GM19238 (cell line): Measurements from ENCODE around the gene OTULINL.

Experiments
- DNase-seq: peaks from one replicate; pipeline ENCODE4 v3.0.0; 2011; ENCODE audit warnings: low spot score; ENCODE audit not compliant: insufficient read length

The OTULINL gene

DNA sequence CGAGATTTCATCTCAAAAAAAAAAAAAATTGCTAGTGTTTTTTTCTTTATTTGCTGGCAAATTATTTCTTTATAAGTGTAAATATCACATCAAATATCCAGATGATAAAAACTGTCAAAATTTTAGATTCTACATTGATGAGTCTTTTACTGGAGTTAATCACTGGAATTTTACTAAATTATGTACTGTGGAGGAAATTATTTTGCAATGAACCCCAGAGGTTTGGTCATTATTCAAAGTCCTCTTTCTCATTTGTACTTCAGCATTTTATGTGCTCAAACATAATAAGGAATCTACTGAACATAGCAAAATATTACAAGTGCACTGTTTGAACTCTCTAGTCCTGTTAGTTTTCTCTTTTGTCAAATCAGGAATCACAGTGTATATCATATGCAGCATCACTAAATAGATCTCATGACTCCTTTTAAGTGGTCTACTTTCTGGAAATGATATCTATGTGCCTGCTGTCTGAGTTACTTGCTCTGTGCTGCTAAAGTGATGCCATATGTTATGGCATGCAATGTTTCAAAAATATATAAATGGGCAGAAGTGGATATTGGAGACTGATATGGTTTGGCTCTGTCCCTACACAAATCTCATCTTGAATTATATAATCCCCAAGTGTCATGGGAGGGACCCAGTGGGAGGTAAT is 18.0 kb downstream of the OTULINL start:
- DNase-seq, result no peak

DNA sequence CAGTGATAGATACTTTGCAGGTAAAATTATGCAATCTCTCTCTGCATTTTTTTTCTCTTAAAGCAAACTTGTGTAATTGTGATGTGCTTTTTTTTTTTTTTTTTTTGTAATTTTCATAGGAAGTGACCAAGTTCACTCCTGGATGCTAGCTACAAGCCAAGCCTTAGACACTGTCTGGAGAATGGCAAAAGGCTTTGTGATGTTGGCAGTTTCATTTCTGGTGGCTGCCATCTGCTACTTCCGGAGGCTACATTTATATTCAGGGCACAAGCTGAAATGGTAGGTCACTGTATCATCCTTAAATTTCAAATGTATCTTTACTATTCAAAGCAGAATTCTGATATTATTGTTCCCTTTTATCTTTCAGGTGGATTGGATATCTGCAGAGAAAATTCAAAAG is 19.3 kb downstream of the OTULINL start:
- no peak for DNase-seq

GRCh38 chr5:14603141-14603540 is 21.5 kb downstream of the OTULINL start:
- no peak for DNase-seq

DNA sequence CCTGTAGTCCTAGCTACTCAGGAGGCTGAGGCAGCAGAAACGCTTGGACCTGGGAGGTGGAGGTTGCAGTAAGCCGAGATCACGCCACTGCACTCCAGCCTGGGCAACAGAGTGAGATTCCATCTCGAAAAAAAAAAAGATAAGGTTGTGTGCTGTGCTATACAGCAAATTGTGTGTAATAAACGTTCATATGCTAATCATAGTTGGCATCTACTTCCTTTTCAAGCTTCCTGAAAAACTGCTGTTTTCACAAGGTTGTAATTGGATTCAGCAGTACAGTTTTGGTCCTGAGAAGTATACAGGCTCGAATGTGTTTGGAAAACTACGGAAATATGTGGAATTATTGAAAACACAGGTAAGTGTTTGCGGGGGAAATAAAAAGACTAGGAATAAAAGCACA is 25.5 kb downstream of the OTULINL start:
- DNase-seq, result no peak

DNA sequence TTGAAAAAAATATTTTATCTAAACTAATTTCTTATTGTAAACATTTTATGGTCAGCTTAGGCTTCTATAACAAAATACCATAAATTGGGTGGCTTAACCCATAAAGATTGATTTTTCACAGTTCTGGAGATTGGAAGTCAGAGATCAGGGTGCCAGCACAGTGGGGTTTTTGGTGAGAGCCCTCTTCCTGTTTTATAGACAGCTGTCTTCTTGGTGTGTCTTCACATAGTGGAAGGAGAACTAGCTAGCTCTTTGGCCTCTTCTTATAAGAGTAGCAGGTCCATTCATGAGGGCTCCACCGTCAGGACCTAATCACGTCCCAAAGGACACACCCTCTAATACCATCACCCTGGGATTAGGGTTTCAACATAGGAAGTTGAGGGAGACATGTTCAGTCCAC is 26.6 kb downstream of the OTULINL start:
- no peak for DNase-seq

GRCh38 chr5:14611737-14612136 is 30.1 kb downstream of the OTULINL start:
- DNase-seq, result no peak

DNA sequence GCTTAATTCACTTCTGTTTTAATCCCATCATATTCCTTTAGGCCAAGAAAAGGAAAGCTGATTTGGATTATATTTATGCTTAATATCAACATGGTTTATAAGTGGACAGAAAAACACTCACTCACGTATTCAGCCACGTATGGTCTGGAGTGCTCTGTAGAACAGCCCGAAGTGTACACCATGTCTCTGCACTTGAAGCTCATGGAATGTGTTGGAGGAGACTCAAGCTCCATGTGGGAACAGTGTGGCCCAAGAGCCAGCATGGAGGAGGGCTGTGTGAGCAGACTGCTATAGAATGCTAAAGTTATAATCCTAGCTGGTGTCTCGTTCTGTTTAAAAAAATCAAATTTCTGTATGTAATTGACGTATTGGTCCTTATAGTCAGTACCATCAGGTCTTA is 32.9 kb downstream of the OTULINL start:
- DNase-seq, result no peak

DNA sequence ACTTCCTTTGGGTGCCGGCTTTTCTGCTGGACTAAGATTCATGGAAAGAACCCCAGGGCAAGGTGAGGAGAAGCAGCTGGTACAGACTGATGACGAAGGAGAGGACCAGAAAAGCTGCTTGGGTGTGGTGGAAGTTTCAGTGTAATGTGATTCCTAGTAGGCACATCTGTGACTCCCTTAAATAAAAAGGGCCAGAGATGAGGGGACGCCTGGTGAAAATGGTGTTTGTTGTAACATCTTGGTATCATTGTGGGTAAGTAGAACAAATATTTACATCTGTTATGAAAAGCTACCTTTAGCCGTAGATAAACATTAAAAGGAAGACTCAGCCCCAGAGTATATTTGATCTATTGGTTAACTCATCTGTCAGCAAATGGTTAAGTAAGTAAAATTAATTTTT is 33.8 kb downstream of the OTULINL start:
- no peak for DNase-seq

DNA sequence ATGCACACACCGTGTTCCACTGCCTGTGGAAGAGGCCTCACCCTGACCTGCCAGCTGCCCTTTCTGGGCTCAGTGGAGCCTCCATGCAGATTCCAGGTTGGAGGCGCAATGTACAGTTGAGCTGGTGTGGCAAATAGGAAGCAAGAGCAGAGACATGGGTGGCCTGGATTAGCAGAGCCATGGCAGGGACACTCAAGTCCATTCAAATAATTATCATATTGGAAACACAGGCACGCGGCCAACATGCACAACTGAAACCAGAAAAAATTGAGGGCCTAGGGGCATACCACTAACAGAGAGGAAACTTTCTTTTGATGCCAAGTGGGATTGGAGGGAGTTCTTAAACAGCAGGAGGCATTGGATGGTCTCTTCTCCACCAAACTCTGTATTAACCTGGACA is 35.8 kb downstream of the OTULINL start:
- no peak for DNase-seq

DNA sequence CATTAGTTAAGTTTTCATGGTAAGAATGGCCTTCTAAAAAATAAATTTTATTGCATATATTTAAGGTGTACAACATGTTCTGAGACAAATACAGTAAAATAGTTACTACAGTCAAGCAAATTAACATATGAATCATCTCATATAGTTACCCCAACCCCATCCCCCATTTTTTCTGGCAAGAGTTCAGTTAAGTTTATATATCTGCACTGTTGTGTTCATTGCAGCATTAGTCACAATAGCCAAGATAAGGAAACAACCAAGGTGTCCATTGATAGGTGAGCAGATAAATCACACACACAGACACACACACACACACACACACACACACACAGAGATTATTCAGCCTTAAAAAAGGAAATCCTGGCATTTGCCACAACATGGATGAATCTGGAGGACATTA is 45.7 kb downstream of the OTULINL start:
- no peak for DNase-seq

- DNase-seq, result peak; percentile 10
Measured at GRCh38 chr5:14628346-14628745, 46.8 kb downstream of the OTULINL start.

DNA sequence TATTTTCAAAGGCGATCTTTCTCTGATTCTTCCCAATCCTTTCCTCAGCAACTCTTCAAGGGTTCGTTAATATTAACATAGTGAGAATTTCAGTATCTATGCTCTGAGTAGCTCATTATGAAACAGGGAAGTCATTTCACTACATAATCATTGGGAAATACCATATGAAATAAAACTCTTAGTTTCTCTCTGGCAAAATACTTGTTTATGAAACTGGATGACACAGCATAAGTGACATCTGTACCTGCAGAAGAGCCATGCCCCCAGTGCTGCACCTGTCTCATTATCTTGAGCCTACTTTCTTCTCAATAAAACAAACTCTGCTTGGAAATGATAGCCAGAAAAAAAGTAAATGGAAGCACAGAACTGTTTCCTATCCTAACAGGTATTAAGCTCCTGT is 49.1 kb downstream of the OTULINL start:
- no peak for DNase-seq

DNA sequence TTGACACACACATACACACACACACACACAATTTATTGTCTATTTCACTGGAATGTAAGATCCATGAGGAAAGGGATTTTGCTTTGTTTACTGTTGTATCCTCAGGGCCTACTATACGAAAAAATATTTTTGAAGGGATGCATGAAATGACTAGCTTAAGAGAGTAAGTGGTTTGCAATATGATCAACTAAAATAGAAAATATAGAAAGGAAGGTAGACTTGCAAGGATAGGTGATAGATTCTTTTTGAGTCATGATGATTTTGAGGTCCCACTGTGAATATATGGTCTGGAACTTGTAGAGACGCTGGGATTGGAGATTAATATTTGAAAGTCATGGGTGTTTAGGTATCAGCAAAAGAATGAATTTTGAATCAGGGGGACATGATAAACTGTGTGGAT is 54.1 kb downstream of the OTULINL start:
- no peak for DNase-seq

DNA sequence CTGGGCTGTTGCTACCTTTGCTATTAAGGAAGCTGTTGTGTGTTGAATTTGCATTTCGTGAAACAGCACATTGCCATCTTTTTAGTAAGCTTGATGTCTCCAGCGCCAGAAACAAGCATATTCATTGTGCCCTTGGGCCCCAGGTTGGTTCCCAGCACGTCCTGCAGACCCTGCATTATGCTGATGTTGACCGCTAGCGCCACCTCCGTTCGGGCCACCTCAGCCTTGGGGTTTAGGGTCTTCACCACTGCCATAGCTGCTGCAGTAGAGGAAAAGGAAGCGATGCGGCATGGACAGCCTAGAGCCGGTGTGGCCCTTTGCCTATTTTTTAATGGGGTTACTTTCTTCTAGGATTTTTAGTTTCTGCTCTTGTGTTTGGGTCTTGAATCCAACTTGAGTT is 59.2 kb downstream of the OTULINL start:
- DNase-seq, result no peak

DNA sequence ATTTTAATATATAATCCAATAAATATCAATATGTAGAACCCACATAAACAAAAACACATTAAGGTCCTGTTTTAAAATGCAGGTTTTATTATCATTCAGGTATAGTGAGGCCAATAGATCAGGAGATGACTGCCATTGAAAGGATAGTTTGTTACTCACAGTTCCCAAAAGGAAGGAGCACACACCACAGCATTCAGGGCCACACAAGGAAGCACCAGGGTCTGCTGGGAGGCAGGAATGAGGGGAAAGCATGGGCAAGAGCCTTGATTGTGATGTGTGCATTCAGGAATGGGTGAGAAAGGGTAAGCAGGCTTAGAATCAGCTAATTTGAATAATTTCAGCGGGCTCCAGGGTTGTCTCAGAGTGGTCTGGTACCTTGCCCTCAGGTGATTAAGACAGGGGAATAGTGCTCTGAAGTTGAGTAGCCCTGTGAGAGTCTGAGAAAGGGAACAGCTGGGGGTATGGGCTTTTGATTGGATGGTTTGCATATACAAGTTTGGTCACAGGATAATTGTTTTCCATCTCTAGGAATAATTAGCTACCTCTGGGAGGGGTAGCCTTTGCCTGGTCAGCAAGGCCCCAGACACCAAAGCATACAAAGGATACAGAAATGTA is 63.1 kb downstream of the OTULINL start:
- no peak for DNase-seq

DNA sequence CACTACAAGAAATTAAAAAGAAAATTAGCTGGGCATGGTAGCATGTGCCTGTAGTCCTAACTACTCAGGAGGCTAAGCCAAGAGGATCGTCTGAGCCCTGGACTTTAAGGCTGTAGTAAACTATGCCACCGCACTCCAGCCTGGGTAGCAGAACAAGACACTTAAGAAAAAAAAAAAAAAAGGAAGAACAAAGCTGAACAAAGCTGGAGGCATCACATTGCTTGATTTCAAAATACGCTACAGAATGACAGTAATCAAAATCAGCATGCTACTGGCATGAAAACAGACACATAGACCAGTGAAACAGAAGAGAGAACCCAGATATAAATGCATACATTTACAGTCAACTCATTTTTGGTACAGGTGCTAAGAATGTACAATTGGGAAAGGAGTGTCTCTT is 68.5 kb downstream of the OTULINL start:
- no peak for DNase-seq

DNA sequence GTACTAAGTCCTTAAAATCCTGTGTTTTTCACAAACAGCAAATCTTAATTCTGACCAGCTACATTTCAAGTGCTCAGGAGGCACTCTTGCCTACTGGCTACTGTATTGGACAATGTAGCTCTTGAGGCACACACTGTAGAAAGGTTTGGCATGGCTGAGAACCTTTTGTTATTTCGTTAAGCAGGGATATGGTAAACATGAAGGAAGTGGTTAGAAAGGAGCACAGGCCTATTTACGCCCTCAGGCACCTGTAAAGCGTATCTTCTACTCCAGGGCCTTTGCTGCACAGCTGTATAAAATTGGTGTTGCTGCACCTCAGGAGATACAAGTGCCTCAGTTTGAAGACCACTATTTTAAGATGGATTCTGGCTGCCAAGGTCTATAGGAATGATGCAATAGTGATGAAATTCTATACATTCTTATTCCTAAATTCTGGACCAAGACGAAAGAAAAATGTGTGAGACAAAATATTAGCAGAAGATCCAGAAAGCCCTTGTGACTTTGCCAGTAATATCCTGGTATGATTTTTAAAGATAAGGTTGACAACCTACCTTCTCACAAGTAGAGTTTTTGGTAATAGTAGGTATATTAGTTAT is 73.7 kb downstream of the OTULINL start:
- DNase-seq, result no peak

DNA sequence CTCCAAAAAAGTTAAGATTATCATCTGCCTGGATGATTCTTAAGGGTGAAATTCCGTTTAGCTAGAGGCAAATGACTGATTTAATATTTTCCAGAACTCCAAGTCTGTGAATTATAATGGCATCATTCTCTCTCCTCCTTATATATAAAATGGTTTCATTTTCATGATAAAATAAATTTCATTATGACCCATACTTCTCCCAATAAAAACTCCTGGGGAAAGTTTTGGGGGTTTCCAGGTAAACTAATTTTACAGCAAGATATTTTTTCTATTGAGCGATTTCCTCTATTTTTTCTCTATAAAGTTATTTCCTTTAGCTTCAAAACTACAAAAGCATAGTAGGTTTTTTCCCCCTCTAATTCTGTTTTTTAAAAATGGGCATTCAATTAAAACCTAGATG is 75.3 kb downstream of the OTULINL start:
- no peak for DNase-seq

DNA sequence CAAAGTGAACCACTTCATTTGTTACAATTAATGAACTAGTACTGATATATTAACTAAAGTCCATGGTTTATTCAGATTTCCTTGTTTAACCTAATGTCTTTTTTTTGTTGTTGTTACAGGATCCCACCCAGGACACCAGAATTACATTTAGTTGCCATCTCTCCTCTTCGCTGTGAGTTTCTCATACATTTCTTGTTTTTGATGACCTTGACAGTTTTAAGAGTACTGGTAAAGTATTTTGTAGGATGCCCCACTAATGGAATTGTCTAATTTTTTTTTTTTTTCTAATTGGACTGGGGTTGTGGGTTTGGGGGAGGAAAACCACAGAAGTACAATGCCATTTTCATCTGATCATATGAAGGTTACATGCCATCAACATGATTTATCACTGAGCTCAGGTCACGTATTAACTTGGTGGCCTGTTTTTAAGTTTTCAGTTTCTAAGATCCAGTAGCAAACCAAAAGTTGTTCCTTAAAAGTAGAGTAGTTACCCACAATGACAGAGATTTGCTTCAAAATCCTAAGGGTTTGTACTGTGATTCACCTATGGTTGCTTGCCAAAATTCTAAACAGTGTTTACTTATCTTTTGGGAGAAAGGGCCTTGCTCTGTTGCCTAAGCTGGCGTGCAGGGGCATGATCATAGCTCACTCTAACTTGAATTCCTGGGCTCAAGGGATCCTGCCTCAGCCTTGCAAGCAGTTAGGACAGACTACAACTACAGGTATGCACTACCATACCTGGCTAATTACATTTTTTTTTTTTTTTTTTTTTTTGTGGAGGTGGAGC is 78.4 kb downstream of the OTULINL start:
- no peak for DNase-seq

GRCh38 chr5:14660833-14661232 is 79.2 kb downstream of the OTULINL start:
- DNase-seq, result no peak
